SH-SY5Y (cell line): ENCODE results near the gene TEAD1.

ENCODE experiments used
- GATA2 ChIP-seq: IDR thresholded peaks from 2 replicates; pipeline ENCODE4 v1.6.1; 2011; ENCODE audit warnings: mild to moderate bottlenecking, low read depth, low read length
- GATA3 ChIP-seq: IDR thresholded peaks from 2 replicates; pipeline ENCODE4 v1.6.1; 2011; ENCODE audit warnings: low read depth, mild to moderate bottlenecking, low read length, moderate library complexity

GRCh38 chr11:12798609-12799011 is 124.4 kb downstream of the TEAD1 start:
- TF ChIP-seq GATA2 = no peak
- no peak for TF ChIP-seq GATA3
